Epithelial cell of esophagus (primary cell): Measurements from ENCODE around the gene AZIN2.

ENCODE experiments used
- DNase-seq: peaks from one replicate; pipeline ENCODE4 v3.0.0; 2010; ENCODE audit warnings: low read depth
- H3K4me3 ChIP-seq: 2 replicates; pipeline ENCODE4 v1.5.1; 2011; ENCODE audit warnings: mild to moderate bottlenecking, low read length, control low read depth
- TF ChIP-seq, protein P1 (sequence below): IDR thresholded peaks from 2 replicates; pipeline ENCODE4 v1.5.1; 2011; ENCODE audit warnings: low read depth, mild to moderate bottlenecking, low read length, control low read depth, inconsistent platforms; ENCODE audit not compliant: insufficient read depth; ENCODE audit errors: missing control alignments

The AZIN2 gene

DNA sequence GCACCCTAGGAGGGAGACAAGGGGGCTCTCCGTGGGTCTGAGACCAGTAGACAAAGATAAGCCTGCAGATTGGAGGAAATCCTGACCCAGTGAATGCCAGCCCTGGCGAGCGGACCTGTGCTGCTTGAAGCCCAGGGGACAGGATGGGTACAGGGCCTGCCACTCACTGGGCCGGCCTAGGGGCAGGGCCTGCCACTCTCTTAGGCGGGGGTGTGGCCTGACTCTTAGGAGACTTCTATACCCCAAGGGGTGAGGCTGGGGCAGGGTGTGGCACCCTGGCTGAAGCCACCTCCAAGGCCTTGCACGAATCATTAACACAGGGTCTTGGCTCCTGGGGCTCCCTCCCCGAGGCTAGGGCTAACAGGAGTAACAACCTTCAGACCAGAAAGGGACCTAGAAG lies 70.2 kb downstream of the AZIN2 start:
- no peak overlapping the region for H3K4me3 ChIP-seq
- TF ChIP-seq, protein P1, sequence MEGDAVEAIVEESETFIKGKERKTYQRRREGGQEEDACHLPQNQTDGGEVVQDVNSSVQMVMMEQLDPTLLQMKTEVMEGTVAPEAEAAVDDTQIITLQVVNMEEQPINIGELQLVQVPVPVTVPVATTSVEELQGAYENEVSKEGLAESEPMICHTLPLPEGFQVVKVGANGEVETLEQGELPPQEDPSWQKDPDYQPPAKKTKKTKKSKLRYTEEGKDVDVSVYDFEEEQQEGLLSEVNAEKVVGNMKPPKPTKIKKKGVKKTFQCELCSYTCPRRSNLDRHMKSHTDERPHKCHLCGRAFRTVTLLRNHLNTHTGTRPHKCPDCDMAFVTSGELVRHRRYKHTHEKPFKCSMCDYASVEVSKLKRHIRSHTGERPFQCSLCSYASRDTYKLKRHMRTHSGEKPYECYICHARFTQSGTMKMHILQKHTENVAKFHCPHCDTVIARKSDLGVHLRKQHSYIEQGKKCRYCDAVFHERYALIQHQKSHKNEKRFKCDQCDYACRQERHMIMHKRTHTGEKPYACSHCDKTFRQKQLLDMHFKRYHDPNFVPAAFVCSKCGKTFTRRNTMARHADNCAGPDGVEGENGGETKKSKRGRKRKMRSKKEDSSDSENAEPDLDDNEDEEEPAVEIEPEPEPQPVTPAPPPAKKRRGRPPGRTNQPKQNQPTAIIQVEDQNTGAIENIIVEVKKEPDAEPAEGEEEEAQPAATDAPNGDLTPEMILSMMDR, result no peak
- no peak for DNase-seq

GRCh38 chr1:33152685-33153432 lies 71.9 kb downstream of the AZIN2 start:
- DNase-seq, result no peak
- no peak overlapping the region for H3K4me3 ChIP-seq
- TF ChIP-seq, protein P1, result no peak

- TF ChIP-seq, protein P1, result no peak
- H3K4me3 ChIP-seq, result no peak overlapping the region
Observed at GRCh38 chr1:33153650-33154049, 72.7 kb downstream of the AZIN2 start.

GRCh38 chr1:33155877-33156538 lies 75.1 kb downstream of the AZIN2 start:
- no peak overlapping the region for H3K4me3 ChIP-seq
- TF ChIP-seq, protein P1, result no peak
- no peak for DNase-seq

More at GRCh38 chr1:33153650-33154049, 72.7 kb downstream of the AZIN2 start:
- no peak for DNase-seq

- no peak for DNase-seq
- H3K4me3 ChIP-seq, result no peak overlapping the region
- TF ChIP-seq, protein P1, result no peak
Observed at GRCh38 chr1:33157131-33157530, 76.2 kb downstream of the AZIN2 start.

GRCh38 chr1:33158366-33158765 lies 77.4 kb downstream of the AZIN2 start:
- no peak for DNase-seq

More at GRCh38 chr1:33158366-33158765, 77.4 kb downstream of the AZIN2 start:
- TF ChIP-seq, protein P1, result no peak
- H3K4me3 ChIP-seq, result no peak overlapping the region
